Fibroblast of villous mesenchyme (primary cell): ENCODE data around the gene OR10AD1. TPM values are rescaled to one million over a fixed set of nuclear protein-coding genes. Genes with fewer than 3 reads are reported as not detected.
"Not testable (repeated sequence)": the region's sequence is repeated elsewhere in the genome, so short reads cannot be mapped to it uniquely, and the experiment has no call there.

Experiments
- DNase-seq: peaks from one replicate; pipeline ENCODE4 v3.0.0-alpha.2; 2010; ENCODE audit warnings: low read depth
- H3K4me3 ChIP-seq: 2 replicates; pipeline ENCODE4 v1.5.1; 2011; ENCODE audit warnings: low read depth, mild to moderate bottlenecking, low read length
- total RNA-seq: library from RNA; depleted of rRNA; stranded (reverse); fragments of >200 nt; gene quantifications from 2 replicates; pipeline ENCODE4 v1.2.3, GENCODE V29; 2012
- TF ChIP-seq, protein P1 (sequence below): IDR thresholded peaks from 2 replicates; pipeline ENCODE4 v1.5.1; 2012; ENCODE audit warnings: low read depth, mild to moderate bottlenecking, low read length; ENCODE audit not compliant: insufficient read depth

Gene OR10AD1
- total RNA-seq, 1 donor, result not detected

DNA sequence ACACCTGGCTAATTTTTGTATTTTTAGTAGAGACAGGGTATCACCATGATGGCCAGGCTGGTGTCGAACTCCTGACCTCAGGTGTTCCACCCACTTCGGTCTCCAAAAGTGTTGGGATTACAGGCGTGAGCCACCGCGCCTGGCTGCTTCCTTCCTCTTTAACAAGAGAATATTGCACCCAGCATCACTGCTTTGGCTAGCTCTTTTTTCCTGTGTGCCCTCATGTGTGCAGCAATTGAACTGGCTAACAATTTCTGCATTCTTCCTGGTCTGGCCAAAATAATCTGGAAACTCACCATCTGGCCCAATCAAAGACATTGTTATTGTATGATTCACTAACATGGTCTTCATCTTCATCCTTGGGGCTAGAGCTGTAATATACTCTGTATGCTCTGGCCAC, 43.0 kb downstream of the OR10AD1 start:
- H3K4me3 ChIP-seq, result no peak overlapping the region
- no peak for DNase-seq
- TF ChIP-seq, protein P1, sequence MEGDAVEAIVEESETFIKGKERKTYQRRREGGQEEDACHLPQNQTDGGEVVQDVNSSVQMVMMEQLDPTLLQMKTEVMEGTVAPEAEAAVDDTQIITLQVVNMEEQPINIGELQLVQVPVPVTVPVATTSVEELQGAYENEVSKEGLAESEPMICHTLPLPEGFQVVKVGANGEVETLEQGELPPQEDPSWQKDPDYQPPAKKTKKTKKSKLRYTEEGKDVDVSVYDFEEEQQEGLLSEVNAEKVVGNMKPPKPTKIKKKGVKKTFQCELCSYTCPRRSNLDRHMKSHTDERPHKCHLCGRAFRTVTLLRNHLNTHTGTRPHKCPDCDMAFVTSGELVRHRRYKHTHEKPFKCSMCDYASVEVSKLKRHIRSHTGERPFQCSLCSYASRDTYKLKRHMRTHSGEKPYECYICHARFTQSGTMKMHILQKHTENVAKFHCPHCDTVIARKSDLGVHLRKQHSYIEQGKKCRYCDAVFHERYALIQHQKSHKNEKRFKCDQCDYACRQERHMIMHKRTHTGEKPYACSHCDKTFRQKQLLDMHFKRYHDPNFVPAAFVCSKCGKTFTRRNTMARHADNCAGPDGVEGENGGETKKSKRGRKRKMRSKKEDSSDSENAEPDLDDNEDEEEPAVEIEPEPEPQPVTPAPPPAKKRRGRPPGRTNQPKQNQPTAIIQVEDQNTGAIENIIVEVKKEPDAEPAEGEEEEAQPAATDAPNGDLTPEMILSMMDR, result no peak

DNA sequence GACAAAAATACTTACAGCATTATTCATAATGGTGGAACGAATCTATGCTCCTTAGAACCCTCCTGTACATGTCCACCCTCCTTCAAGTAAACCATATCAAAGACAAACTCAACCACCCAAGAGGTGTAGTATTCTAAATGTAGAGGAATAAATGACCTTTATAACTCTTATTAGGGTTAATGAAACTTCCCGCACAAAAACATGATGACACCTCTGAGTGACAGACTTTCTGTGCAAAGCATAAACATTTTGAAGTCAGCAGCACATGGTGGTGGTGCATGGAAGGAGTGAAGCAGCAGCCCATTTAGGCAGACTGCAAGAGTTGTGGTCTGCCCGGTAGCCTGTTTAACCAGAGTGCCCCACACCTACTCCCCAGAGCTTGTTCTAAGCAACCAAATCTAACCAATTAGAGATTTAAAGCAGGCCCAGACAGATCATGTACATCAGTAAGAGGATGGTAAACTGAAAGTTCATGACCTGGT, 45.2 kb downstream of the OR10AD1 start:
- TF ChIP-seq, protein P1, result no peak
- no peak for DNase-seq
- H3K4me3 ChIP-seq, result peak overlapping the region; percentile 92

DNA sequence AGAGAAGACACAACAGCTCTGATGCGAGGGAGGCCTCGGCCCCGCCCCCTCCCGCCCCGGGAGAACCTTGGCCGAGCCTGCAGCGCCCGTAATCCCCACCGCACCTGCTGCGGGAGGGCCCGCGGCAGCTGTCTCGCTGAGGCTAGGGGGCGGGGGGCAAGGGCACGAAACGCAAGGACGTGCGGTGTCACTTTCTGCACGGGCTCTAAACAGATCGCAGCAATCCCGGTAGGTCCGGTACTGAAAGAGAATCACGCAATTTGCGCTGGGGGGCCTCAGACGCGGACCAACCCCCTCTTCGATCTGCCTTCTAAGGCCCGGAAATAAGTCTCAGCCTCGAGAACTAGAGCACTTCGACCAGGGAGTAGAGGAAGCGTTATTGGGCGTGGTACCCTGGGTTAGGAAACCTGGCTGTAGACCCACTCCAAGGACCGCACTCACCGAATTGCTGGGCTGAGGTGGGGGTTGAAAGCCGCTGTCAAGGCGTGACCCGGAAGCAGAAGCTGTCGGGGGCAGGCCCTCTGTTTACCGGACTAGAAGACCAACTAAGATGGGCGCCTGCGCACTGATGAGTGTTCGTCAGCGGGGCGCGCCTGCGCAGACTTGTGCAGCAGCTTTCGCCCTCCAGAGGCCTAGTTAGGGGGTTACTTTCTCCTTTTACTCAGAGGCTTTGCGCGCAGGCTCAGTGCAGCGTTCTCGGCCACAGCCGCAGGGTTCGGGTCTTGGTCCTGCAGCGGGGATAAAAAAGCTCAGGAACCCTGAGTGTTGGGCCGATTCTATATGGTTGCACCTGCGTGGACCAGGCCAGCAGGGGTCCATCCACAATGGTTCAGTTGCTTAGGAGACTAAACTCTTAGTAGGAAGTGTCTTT, 45.8 kb downstream of the OR10AD1 start, which contains the start of gene ASB8:
ASB8 (minus strand) TSS at position 498 of the 871 bp plus-strand sequence. CDS start 4,019 bp downstream, outside the sequence.
- TF ChIP-seq, protein P1, result peak; percentile 49
- peak within 1 kb of the TSS; percentile 92 for H3K4me3 ChIP-seq
- peak; percentile 98 for DNase-seq

DNA sequence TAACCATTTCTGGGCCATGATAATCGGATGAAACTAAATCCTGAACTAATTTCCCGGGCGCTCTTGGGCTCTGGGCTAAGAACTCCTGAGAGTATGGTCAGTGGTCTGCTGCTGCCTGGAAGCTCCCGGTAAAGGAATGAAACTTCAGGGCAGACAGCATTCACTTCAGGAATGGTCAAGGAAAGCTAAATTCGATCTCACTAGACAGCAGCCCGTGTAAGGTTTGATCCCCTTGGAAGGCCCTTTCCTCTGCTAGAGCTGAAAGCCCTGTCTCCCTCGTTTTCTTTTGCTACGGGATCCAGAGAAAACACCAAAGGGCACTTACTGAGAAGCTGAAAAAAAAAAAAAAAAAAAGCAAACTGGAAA, 46.5 kb downstream of the OR10AD1 start:
- no peak for DNase-seq
- TF ChIP-seq, protein P1, result no peak
- peak overlapping the region; percentile 92 for H3K4me3 ChIP-seq

DNA sequence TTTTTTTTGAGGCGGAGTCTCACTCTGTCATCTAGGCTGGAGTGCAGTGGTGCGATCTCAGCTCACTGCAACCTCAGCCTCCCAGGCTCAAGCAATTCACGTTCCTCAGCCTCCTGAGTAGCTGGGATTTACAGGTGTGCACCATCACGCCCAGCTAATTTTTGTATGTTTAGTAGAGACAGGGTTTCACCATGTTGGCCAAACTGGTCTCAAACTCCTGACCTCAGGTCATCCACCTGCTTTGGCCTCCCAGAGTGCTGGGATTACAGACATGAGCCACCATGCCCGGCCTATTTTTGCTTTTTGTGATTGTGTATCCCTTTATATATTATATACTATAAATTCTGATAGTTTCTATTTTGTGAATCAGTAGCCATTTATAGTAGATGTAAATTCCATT, 47.3 kb downstream of the OR10AD1 start:
- H3K4me3 ChIP-seq, DNase-seq: not testable (repeated sequence)

Other genes with a start within 250 kb of the OR10AD1 start
- gene TMEM106C, start 239.7 kb downstream of the OR10AD1 start, total RNA-seq, result 60.2 and 100 TPM in 2 replicates
- under 0.01 TPM in 1 of 2 replicates, not detected in the other for gene COL2A1, start 198.8 kb downstream of the OR10AD1 start, total RNA-seq
- gene SENP1, start 97.2 kb downstream of the OR10AD1 start, total RNA-seq, result 28.3 and 35.8 TPM in 2 replicates
- 54.4 and 83.8 TPM in 2 replicates for gene PFKM, start 83.9 kb downstream of the OR10AD1 start, total RNA-seq
- 23.7 and 27.4 TPM in 2 replicates for gene ASB8, start 45.8 kb downstream of the OR10AD1 start, total RNA-seq
- 0.32 and 0.43 TPM in 2 replicates for gene CCDC184, start 19.6 kb downstream of the OR10AD1 start, total RNA-seq
- gene ZNF641, start 147.6 kb upstream of the OR10AD1 start, total RNA-seq, result 9.3 and 16.8 TPM in 2 replicates